Sigmoid colon (tissue), 7 donors: ENCODE data around the gene NCKAP5. TPM values are rescaled to one million over a fixed set of nuclear protein-coding genes. Genes with fewer than 3 reads are reported as not detected.

Experiments
- DNase-seq: peaks from one replicate; pipeline ENCODE4 v3.0.0-alpha.2; 2019
- H3K27ac ChIP-seq, 4 donors: fragments of 200-600 bp; sonication (generic); one replicate each; pipeline ENCODE4 v1.5.1; 2016 to 2019; ENCODE audit warnings: mild to moderate bottlenecking in 1 of 4
- H3K27me3 ChIP-seq, 3 donors: fragments of 200-600 bp; sonication (generic); one replicate each; pipeline ENCODE4 v1.5.1; 2019; ENCODE audit warnings: mild to moderate bottlenecking in 1 of 3
- H3K36me3 ChIP-seq, 4 donors: fragments of 200-600 bp; sonication (generic); one replicate each; pipeline ENCODE4 v1.5.1; 2016 to 2019
- H3K4me1 ChIP-seq, 4 donors: fragments of 200-600 bp; sonication (generic); one replicate each; pipeline ENCODE4 v1.5.1; 2017 to 2019
- H3K4me3 ChIP-seq, 4 donors: fragments of 200-600 bp; sonication (generic); one replicate each; pipeline ENCODE4 v1.5.1; 2017 to 2019; ENCODE audit warnings: mild to moderate bottlenecking in 2 of 4, moderate library complexity in 1 of 4
- H3K9me3 ChIP-seq, 4 donors: fragments of 200-600 bp in 3 of 4; sonication (generic) in 3 of 4; one replicate each; pipeline versions ENCODE4 v1.5.1 to v1.6.1; 2013 to 2019
- EP300 ChIP-seq, 4 donors: sonication (generic); formaldehyde crosslinking; IDR thresholded peaks; one replicate each; pipeline ENCODE4 v1.6.1; 2017; ENCODE audit warnings: antibody characterized with exemption in 4 of 4
- POLR2A ChIP-seq, 2 donors: fragments of 450-650 bp; IDR thresholded peaks; one replicate each; pipeline ENCODE4 v1.6.1; 2016; ENCODE audit warnings: antibody characterized with exemption in 2 of 2, mild to moderate bottlenecking in 2 of 2, moderate library complexity in 2 of 2
- POLR2AphosphoS5 ChIP-seq, 4 donors: sonication (generic); formaldehyde crosslinking; IDR thresholded peaks; one replicate each; pipeline ENCODE4 v1.6.1; 2017; ENCODE audit warnings: antibody characterized with exemption in 4 of 4
- WGBS, 2 donors: extraction: QIAGEN DNeasy Blood & Tissue Kit; methylation state at CpG; one replicate each; pipeline ENCODE4 v1.1.7; 2013; 5-methylcytosine and 5-hydroxymethylcytosine counted together
- intact Hi-C: fragments of 100-400 bp; cut with DNase I; formaldehyde crosslinking; loops from one replicate; pipeline ENCODE4 v1.15.1; 2023
- polyA plus RNA-seq, 3 donors: library from polyadenylated mRNA; stranded (reverse); fragments of 200-250 nt; gene quantifications; one replicate each; pipeline ENCODE4 v1.2.3, GENCODE V29; 2013
- total RNA-seq, 4 donors: library from RNA; depleted of rRNA; stranded (reverse); fragments of >200 nt; gene quantifications; one replicate each; pipeline ENCODE4 v1.1.0, GENCODE V29; 2016
- TF ChIP-seq, protein P1 (sequence below), 4 experiments: fragments of 450-650 bp in 3 of 4; fragments of 200-600 bp in 1 of 4; IDR thresholded peaks; one replicate each; pipeline ENCODE4 v1.5.1; 2016 to 2019; ENCODE audit warnings: antibody characterized with exemption in 4 of 4, mild to moderate bottlenecking in 3 of 4, moderate library complexity in 2 of 4
- donor health status: healthy with polysubstance abuse.
- donor health status: Bipolar disorder and iron deficiency.
- donor health status: healthy.

The NCKAP5 gene
- total and polyA plus RNA-seq, 7 donors, result under 0.01 to 3.7 (median 0.60) TPM

- no peaks in the 10 kb centered on the region for H3K4me1 ChIP-seq
- 58 to 66% methylated on average over 10 of the region's 10 CpGs for WGBS, 2 donors
- H3K36me3 ChIP-seq, result no peaks in the 10 kb centered on the region
- DNase-seq, result no peak
- H3K4me3 ChIP-seq, result no peak overlapping the region
- no peaks in the 10 kb centered on the region for H3K9me3 ChIP-seq
- intact Hi-C loops, result no loop called here
- H3K27ac ChIP-seq, result no peak overlapping the region
- no peak for TF ChIP-seq POLR2A (IDR thresholded peaks at IDR 0.05)
- H3K27me3 ChIP-seq, result no peaks in the 10 kb centered on the region
Measured at GRCh38 chr2:133169274-133169912, 398.9 kb downstream of the NCKAP5 start.

- H3K9me3 ChIP-seq, result no peaks in the 10 kb centered on the region
- H3K4me1 ChIP-seq, result no peaks in the 10 kb centered on the region
- no peak for DNase-seq
- TF ChIP-seq, protein P1, sequence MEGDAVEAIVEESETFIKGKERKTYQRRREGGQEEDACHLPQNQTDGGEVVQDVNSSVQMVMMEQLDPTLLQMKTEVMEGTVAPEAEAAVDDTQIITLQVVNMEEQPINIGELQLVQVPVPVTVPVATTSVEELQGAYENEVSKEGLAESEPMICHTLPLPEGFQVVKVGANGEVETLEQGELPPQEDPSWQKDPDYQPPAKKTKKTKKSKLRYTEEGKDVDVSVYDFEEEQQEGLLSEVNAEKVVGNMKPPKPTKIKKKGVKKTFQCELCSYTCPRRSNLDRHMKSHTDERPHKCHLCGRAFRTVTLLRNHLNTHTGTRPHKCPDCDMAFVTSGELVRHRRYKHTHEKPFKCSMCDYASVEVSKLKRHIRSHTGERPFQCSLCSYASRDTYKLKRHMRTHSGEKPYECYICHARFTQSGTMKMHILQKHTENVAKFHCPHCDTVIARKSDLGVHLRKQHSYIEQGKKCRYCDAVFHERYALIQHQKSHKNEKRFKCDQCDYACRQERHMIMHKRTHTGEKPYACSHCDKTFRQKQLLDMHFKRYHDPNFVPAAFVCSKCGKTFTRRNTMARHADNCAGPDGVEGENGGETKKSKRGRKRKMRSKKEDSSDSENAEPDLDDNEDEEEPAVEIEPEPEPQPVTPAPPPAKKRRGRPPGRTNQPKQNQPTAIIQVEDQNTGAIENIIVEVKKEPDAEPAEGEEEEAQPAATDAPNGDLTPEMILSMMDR (IDR thresholded peaks at IDR 0.05), result no peak
- TF ChIP-seq POLR2A (IDR thresholded peaks at IDR 0.05), result no peak
- no peaks in the 10 kb centered on the region for H3K36me3 ChIP-seq
- WGBS, 2 donors, result 94 to 96% methylated on average over 3 of the region's 3 CpGs
- no peak overlapping the region for H3K4me3 ChIP-seq
- H3K27me3 ChIP-seq, result no peaks in the 10 kb centered on the region
- intact Hi-C loops, result no loop called here
- no peak overlapping the region for H3K27ac ChIP-seq
Measured at GRCh38 chr2:133167990-133168389, 400.3 kb downstream of the NCKAP5 start.

GRCh38 chr2:133167223-133167622 lies 401.0 kb downstream of the NCKAP5 start:
- H3K4me3 ChIP-seq, result no peak overlapping the region
- no peak for DNase-seq
- 83 to 85% methylated on average over 3 of the region's 3 CpGs for WGBS, 2 donors
- no peaks in the 10 kb centered on the region for H3K4me1 ChIP-seq
- no peak for TF ChIP-seq POLR2A (IDR thresholded peaks at IDR 0.05)
- intact Hi-C loops, result no loop called here
- H3K27ac ChIP-seq, result no peak overlapping the region
- H3K9me3 ChIP-seq, result no peaks in the 10 kb centered on the region
- no peaks in the 10 kb centered on the region for H3K36me3 ChIP-seq
- H3K27me3 ChIP-seq, result no peaks in the 10 kb centered on the region

DNA sequence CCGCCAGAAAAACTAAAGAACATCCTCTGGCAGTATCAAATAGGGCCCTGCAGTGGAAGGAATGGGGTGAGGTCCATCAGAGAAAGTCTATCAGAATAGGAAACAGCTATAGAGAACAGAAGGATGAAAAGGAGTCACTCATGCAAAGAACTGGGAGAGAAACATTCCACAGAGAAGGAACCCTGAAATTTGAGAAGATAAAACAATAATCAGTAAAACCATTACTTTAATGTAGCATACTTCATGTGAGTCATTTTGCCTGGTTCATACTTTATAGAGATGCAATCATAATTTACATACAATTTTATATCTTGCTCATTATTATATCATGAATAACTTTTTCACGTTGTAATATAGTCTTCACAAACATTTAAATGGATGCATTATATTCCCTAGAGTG lies 402.2 kb downstream of the NCKAP5 start:
- Histone ChIP-seq H3K27ac (no peak overlapping the region), H3K4me1 (no peaks in the 10 kb centered on the region), H3K4me3 (no peak overlapping the region), H3K27me3 (no peaks in the 10 kb centered on the region), H3K9me3 (no peaks in the 10 kb centered on the region), H3K36me3 (no peaks in the 10 kb centered on the region)
- DNase-seq, result no peak
- intact Hi-C loops, result no loop called here
- no peak for TF ChIP-seq EP300 (IDR thresholded peaks at IDR 0.05)
- TF ChIP-seq, protein P1 (IDR thresholded peaks at IDR 0.05), result no peak
- no peak for TF ChIP-seq POLR2AphosphoS5 (IDR thresholded peaks at IDR 0.05)
- TF ChIP-seq POLR2A (IDR thresholded peaks at IDR 0.05), result no peak
- 67 to 76% methylated on average over 2 of the region's 2 CpGs for WGBS, 2 donors

- TF ChIP-seq POLR2A (IDR thresholded peaks at IDR 0.05) (no peak), EP300 (IDR thresholded peaks at IDR 0.05) (no peak), POLR2AphosphoS5 (IDR thresholded peaks at IDR 0.05) (no peak)
- TF ChIP-seq, protein P1 (IDR thresholded peaks at IDR 0.05), result no peak
- H3K27me3 ChIP-seq, result no peaks in the 10 kb centered on the region
- H3K36me3 ChIP-seq, result no peaks in the 10 kb centered on the region
- intact Hi-C loops, result no loop called here
- no peaks in the 10 kb centered on the region for H3K4me1 ChIP-seq
- H3K27ac ChIP-seq, result no peak overlapping the region
- H3K4me3 ChIP-seq, result no peak overlapping the region
- no peaks in the 10 kb centered on the region for H3K9me3 ChIP-seq
- no peak for DNase-seq
- WGBS, 2 donors, result 85 to 91% methylated on average over 4 of the region's 4 CpGs
Measured at GRCh38 chr2:133163111-133163510, 405.2 kb downstream of the NCKAP5 start.

DNA sequence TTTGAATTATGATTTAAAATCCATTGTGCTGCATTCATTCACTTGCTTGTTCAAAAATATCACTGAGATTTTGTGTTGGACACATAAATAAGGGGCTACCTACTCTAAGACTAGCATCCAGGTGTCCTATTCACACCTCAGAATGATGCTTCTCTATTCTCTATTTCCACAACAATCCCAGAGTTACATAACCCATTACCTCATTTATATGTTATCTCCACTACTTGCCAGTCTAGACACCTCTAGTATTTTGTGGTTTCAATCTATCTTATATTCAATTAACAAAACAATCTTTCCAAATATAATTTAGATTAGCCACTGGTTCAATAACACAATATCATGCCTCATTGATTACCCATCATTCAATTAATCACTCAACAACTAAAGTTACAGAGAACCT lies 409.8 kb downstream of the NCKAP5 start:
- Histone ChIP-seq H3K4me3 (no peak overlapping the region), H3K27me3 (no peaks in the 10 kb centered on the region), H3K36me3 (no peaks in the 10 kb centered on the region), H3K9me3 (no peaks in the 10 kb centered on the region), H3K4me1 (no peaks in the 10 kb centered on the region), H3K27ac (no peak overlapping the region)
- intact Hi-C loops, result no loop called here
- DNase-seq, result no peak
- TF ChIP-seq POLR2A (IDR thresholded peaks at IDR 0.05) (no peak), EP300 (IDR thresholded peaks at IDR 0.05) (no peak), POLR2AphosphoS5 (IDR thresholded peaks at IDR 0.05) (no peak)
- TF ChIP-seq, protein P1 (IDR thresholded peaks at IDR 0.05), result no peak
